GM23338 (cell line): ENCODE results near the gene RPTOR.

Experiments used
- EZH2 ChIP-seq: fragments of 200-600 bp; sonication (generic); IDR thresholded peaks from one replicate; pipeline ENCODE4 v1.8.0; 2017; ENCODE audit warnings: antibody characterized with exemption, mild to moderate bottlenecking, low read depth; ENCODE audit not compliant: unreplicated experiment
- EZH2phosphoT487 ChIP-seq: fragments of 200-600 bp; sonication (generic); IDR thresholded peaks from one replicate; pipeline ENCODE4 v1.8.1; 2018; ENCODE audit warnings: antibody characterized with exemption; ENCODE audit not compliant: unreplicated experiment
- JUNB ChIP-seq: IDR thresholded peaks from one replicate; pipeline ENCODE4 v1.6.1; 2016; ENCODE audit warnings: antibody characterized with exemption; ENCODE audit not compliant: unreplicated experiment
- NANOG ChIP-seq: IDR thresholded peaks from 2 replicates; pipeline ENCODE4 v1.6.1; 2016; ENCODE audit warnings: antibody characterized with exemption, borderline replicate concordance
- POLR2AphosphoS5 ChIP-seq: IDR thresholded peaks from 2 replicates; pipeline ENCODE4 v1.6.1; 2016; ENCODE audit warnings: antibody characterized with exemption, low read depth
- TF ChIP-seq, protein P1 (sequence below), 2 experiments: fragments of 200-600 bp in 1 of 2; sonication (generic) in 1 of 2; conservative IDR thresholded peaks; 2 replicates each; pipeline versions ENCODE4 v1.5.1 to v1.6.1; 2016 to 2017; ENCODE audit warnings: antibody characterized with exemption in 2 of 2, low read depth in 2 of 2, mild to moderate bottlenecking in 2 of 2, moderate library complexity in 1 of 2
- TF ChIP-seq, protein P2 (sequence below): IDR thresholded peaks from 2 replicates; pipeline ENCODE4 v1.6.1; 2016; ENCODE audit warnings: antibody characterized with exemption
- TF ChIP-seq, protein P3 (sequence below): IDR thresholded peaks from one replicate; pipeline ENCODE4 v1.6.1; 2018; ENCODE audit warnings: antibody characterized with exemption; ENCODE audit not compliant: unreplicated experiment

DNA sequence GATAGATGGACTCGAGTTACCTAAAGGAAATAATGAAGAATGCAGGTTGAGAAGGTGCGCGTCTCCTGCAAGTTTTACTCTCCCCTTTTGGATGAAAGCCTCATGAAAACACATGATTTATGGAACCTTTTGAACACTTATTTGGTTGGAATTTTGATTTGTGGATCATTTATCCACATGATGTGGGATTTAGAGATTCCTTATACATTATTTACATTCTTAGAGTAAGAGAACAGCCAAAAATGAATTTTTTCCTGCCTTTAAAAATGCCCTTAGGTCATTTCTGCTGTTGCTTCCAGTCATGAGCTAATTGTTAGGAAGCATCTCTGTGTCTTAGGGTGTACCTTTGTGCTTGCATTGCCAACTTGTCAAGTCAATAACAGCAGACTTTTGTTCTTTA lies 99.9 kb downstream of the RPTOR start:
- TF ChIP-seq EZH2 (no peak), POLR2AphosphoS5 (no peak), JUNB (no peak), EZH2phosphoT487 (no peak), NANOG (no peak)
- TF ChIP-seq, protein P1, sequence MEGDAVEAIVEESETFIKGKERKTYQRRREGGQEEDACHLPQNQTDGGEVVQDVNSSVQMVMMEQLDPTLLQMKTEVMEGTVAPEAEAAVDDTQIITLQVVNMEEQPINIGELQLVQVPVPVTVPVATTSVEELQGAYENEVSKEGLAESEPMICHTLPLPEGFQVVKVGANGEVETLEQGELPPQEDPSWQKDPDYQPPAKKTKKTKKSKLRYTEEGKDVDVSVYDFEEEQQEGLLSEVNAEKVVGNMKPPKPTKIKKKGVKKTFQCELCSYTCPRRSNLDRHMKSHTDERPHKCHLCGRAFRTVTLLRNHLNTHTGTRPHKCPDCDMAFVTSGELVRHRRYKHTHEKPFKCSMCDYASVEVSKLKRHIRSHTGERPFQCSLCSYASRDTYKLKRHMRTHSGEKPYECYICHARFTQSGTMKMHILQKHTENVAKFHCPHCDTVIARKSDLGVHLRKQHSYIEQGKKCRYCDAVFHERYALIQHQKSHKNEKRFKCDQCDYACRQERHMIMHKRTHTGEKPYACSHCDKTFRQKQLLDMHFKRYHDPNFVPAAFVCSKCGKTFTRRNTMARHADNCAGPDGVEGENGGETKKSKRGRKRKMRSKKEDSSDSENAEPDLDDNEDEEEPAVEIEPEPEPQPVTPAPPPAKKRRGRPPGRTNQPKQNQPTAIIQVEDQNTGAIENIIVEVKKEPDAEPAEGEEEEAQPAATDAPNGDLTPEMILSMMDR (conservative IDR thresholded peaks at IDR 0.05; ENCODE audit: low read depth in 2 of 2), result no peak
- TF ChIP-seq, protein P2, sequence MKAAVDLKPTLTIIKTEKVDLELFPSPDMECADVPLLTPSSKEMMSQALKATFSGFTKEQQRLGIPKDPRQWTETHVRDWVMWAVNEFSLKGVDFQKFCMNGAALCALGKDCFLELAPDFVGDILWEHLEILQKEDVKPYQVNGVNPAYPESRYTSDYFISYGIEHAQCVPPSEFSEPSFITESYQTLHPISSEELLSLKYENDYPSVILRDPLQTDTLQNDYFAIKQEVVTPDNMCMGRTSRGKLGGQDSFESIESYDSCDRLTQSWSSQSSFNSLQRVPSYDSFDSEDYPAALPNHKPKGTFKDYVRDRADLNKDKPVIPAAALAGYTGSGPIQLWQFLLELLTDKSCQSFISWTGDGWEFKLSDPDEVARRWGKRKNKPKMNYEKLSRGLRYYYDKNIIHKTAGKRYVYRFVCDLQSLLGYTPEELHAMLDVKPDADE, result no peak
- TF ChIP-seq, protein P3, sequence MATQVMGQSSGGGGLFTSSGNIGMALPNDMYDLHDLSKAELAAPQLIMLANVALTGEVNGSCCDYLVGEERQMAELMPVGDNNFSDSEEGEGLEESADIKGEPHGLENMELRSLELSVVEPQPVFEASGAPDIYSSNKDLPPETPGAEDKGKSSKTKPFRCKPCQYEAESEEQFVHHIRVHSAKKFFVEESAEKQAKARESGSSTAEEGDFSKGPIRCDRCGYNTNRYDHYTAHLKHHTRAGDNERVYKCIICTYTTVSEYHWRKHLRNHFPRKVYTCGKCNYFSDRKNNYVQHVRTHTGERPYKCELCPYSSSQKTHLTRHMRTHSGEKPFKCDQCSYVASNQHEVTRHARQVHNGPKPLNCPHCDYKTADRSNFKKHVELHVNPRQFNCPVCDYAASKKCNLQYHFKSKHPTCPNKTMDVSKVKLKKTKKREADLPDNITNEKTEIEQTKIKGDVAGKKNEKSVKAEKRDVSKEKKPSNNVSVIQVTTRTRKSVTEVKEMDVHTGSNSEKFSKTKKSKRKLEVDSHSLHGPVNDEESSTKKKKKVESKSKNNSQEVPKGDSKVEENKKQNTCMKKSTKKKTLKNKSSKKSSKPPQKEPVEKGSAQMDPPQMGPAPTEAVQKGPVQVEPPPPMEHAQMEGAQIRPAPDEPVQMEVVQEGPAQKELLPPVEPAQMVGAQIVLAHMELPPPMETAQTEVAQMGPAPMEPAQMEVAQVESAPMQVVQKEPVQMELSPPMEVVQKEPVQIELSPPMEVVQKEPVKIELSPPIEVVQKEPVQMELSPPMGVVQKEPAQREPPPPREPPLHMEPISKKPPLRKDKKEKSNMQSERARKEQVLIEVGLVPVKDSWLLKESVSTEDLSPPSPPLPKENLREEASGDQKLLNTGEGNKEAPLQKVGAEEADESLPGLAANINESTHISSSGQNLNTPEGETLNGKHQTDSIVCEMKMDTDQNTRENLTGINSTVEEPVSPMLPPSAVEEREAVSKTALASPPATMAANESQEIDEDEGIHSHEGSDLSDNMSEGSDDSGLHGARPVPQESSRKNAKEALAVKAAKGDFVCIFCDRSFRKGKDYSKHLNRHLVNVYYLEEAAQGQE, result no peak
